GM19193 (cell line): Measurements from ENCODE around the gene ZNF143.

Source experiments
- POLR2A ChIP-seq: IDR thresholded peaks from 4 replicates; pipeline ENCODE4 v1.6.1; 2011; ENCODE audit not compliant: insufficient read depth, insufficient read length; ENCODE audit errors: extremely low read depth

Gene ZNF143

GRCh38 chr11:9489080-9489765 lies 28.4 kb downstream of the ZNF143 start:
- TF ChIP-seq POLR2A: no peak

GRCh38 chr11:9490376-9490775 lies 29.6 kb downstream of the ZNF143 start:
- no peak for TF ChIP-seq POLR2A

GRCh38 chr11:9493492-9493891 lies 32.7 kb downstream of the ZNF143 start:
- TF ChIP-seq POLR2A: no peak

GRCh38 chr11:9494316-9494715 lies 33.5 kb downstream of the ZNF143 start:
- no peak for TF ChIP-seq POLR2A

- no peak for TF ChIP-seq POLR2A
Measured at GRCh38 chr11:9495803-9496514, 35.1 kb downstream of the ZNF143 start.

- TF ChIP-seq POLR2A: no peak
Measured at GRCh38 chr11:9498457-9499078, 37.8 kb downstream of the ZNF143 start.

- TF ChIP-seq POLR2A: no peak
Measured at GRCh38 chr11:9506489-9507276, 45.9 kb downstream of the ZNF143 start.

- no peak for TF ChIP-seq POLR2A
Measured at GRCh38 chr11:9507277-9507580, 46.4 kb downstream of the ZNF143 start.

- no peak for TF ChIP-seq POLR2A
Measured at GRCh38 chr11:9509041-9509440, 48.2 kb downstream of the ZNF143 start.

- no peak for TF ChIP-seq POLR2A
Measured at GRCh38 chr11:9512370-9513019, 51.7 kb downstream of the ZNF143 start.

GRCh38 chr11:9516113-9516512 lies 55.3 kb downstream of the ZNF143 start:
- no peak for TF ChIP-seq POLR2A

GRCh38 chr11:9518835-9519410 lies 58.1 kb downstream of the ZNF143 start:
- TF ChIP-seq POLR2A: no peak

GRCh38 chr11:9524001-9524400 lies 63.2 kb downstream of the ZNF143 start:
- TF ChIP-seq POLR2A: no peak

- no peak for TF ChIP-seq POLR2A
Measured at GRCh38 chr11:9525116-9525515, 64.3 kb downstream of the ZNF143 start.
